Mammary epithelial cell (primary cell): ENCODE data around the gene CD28.

Source experiments
- EZH2 ChIP-seq: IDR thresholded peaks from 2 replicates; pipeline ENCODE4 v1.6.1; 2012; ENCODE audit warnings: low read length, inconsistent platforms, borderline replicate concordance
- TF ChIP-seq, protein P1 (sequence below), 2 donors: IDR thresholded peaks in 1 of 2; conservative IDR thresholded peaks in 1 of 2; 2 replicates each; pipeline ENCODE4 v1.5.1; 2011 to 2012; ENCODE audit warnings: inconsistent platforms in 2 of 2, low read length in 2 of 2, mild to moderate bottlenecking in 2 of 2, control low read depth in 1 of 2, low read depth in 1 of 2; ENCODE audit not compliant: insufficient read depth in 1 of 2; ENCODE audit errors: extremely low read depth in 1 of 2

DNA sequence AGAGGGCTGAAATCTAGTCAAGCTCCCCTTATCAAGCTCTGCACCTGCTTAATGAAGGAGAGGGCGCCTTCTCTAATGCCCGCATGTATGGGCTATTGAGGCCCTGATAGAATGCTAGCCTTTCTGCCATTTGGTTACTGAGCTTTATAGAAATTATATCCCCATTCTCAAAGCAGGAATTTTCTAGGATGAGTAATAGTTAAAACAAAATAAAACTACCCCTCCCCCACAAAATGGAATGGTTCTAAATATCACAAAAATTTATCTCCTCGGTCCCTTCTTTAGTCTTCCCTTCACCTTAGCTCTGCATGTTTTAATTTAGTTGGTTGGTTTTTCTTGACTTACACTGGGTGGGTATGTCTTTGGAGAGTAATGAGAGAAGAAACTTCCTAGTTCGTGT is 37.7 kb downstream of the CD28 start:
- TF ChIP-seq, protein P1, sequence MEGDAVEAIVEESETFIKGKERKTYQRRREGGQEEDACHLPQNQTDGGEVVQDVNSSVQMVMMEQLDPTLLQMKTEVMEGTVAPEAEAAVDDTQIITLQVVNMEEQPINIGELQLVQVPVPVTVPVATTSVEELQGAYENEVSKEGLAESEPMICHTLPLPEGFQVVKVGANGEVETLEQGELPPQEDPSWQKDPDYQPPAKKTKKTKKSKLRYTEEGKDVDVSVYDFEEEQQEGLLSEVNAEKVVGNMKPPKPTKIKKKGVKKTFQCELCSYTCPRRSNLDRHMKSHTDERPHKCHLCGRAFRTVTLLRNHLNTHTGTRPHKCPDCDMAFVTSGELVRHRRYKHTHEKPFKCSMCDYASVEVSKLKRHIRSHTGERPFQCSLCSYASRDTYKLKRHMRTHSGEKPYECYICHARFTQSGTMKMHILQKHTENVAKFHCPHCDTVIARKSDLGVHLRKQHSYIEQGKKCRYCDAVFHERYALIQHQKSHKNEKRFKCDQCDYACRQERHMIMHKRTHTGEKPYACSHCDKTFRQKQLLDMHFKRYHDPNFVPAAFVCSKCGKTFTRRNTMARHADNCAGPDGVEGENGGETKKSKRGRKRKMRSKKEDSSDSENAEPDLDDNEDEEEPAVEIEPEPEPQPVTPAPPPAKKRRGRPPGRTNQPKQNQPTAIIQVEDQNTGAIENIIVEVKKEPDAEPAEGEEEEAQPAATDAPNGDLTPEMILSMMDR (conservative IDR thresholded peaks at IDR 0.05 in 1 of 2, IDR thresholded peaks at IDR 0.05 in 1 of 2; ENCODE audit: extremely low read depth in 1 of 2, insufficient read depth in 1 of 2, low read depth in 1 of 2, low read length in 2 of 2): no peak
- no peak for TF ChIP-seq EZH2
